K562 (cell line): ENCODE measurements around the gene ITGBL1.

Source experiments
- CTCF ChIP-seq, 3 experiments: IDR thresholded peaks in 2 of 3; conservative IDR thresholded peaks in 1 of 3; 2 replicates each; pipeline ENCODE4 v1.5.1; 2011 to 2012; ENCODE audit warnings: low read length in 3 of 3, mild to moderate bottlenecking in 3 of 3, control low read depth in 2 of 3, improper control_type of control experiment in 1 of 3, inconsistent platforms in 1 of 3, low read depth in 1 of 3, mixed read lengths in 1 of 3, moderate library complexity in 1 of 3; ENCODE audit not compliant: insufficient read depth in 2 of 3
- HDGF ChIP-seq: fragments of 450-650 bp; IDR thresholded peaks from 2 replicates; pipeline ENCODE4 v1.6.1; 2016
- KHSRP ChIP-seq: fragments of 450-650 bp; IDR thresholded peaks from 2 replicates; pipeline ENCODE4 v1.6.1; 2017
- RAD21 ChIP-seq, 2 experiments: fragments of 250-450 bp in 1 of 2; fragments of 450-650 bp in 1 of 2; sonication (Bioruptor Pico) in 1 of 2; formaldehyde crosslinking in 1 of 2; IDR thresholded peaks in 1 of 2; conservative IDR thresholded peaks in 1 of 2; 2 replicates each; pipeline versions ENCODE4 v1.4.0 to v1.8.0; 2020 to 2022; ENCODE audit warnings: mild to moderate bottlenecking in 2 of 2, moderate library complexity in 1 of 2
- ZNF121 ChIP-seq: sonication (generic); formaldehyde crosslinking; conservative IDR thresholded peaks from 2 replicates; pipeline ENCODE4 v1.8.0; 2022; ENCODE audit warnings: missing genetic modification reagents
- ZNF551 ChIP-seq: fragments of 250-450 bp; sonication (Bioruptor Pico); IDR thresholded peaks from 2 replicates; pipeline ENCODE4 v1.5.0; 2021; ENCODE audit warnings: mild to moderate bottlenecking, moderate library complexity

DNA sequence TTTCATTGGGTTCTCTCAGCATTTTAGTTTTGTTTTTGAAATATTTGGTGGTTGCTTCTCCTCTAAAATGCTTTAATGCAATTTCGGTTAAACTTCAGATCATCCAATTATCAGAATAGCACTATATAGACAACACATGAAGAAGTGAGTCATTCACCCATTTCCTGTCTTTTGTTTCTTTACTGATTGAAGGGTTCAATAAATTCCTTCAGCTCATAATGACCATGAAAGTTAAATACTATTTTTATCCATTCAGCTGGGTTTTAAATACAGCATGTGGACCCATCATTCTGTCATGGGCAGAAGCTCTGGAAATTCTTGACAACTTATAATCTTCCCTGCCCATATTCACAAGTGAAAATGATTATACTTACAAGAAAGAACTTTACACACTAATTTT lies 187.2 kb downstream of the ITGBL1 start:
- TF ChIP-seq HDGF = no peak
- TF ChIP-seq CTCF (IDR thresholded peaks at IDR 0.05 in 2 of 3, conservative IDR thresholded peaks at IDR 0.05 in 1 of 3; ENCODE audit: insufficient read depth in 2 of 3, low read depth in 1 of 3, low read length in 3 of 3) = no peak
- no peak for TF ChIP-seq RAD21 (CRISPR knock-in tag; conservative IDR thresholded peaks at IDR 0.05 in 1 of 2, IDR thresholded peaks at IDR 0.05 in 1 of 2)
- no peak for TF ChIP-seq ZNF121
- no peak for TF ChIP-seq ZNF551 (CRISPR knock-in tag)
- no peak for TF ChIP-seq KHSRP
